OCI-LY1 (cell line): ENCODE results near the gene CREG2.

Source experiments
- EZH2 ChIP-seq: fragments of 200-600 bp; sonication (generic), shearing (Covaris generic); IDR thresholded peaks from 2 replicates; pipeline ENCODE4 v1.8.0; 2017; ENCODE audit warnings: borderline replicate concordance, mixed run types, mild to moderate bottlenecking, antibody characterized with exemption, low read length, moderate library complexity, mixed read lengths
- TF ChIP-seq, protein P1 (sequence below): fragments of 200-600 bp; sonication (generic), shearing (Covaris generic); IDR thresholded peaks from 2 replicates; pipeline ENCODE4 v1.5.1; 2017; ENCODE audit warnings: mild to moderate bottlenecking, antibody characterized with exemption, low read length, moderate library complexity, mixed read lengths

DNA sequence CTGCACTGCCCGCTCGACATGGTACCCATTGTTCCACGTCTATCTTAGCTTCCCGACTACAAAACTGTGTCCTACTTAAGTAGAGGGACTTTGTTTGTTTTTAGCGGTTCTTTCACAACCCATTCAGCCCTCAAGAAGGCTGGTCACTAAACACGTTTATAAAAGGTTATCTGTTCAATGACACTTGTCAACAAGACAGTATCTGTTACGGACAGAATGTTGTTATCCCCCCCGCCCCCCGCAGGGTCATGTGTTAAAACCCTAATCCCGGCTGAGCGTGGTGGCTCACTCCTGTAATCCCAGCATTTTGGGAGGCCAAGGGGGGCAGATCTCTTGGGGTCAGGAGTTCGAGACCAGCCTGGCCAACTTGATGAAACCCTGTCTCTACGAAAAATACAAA, 40.4 kb upstream of the CREG2 start:
- TF ChIP-seq, protein P1, sequence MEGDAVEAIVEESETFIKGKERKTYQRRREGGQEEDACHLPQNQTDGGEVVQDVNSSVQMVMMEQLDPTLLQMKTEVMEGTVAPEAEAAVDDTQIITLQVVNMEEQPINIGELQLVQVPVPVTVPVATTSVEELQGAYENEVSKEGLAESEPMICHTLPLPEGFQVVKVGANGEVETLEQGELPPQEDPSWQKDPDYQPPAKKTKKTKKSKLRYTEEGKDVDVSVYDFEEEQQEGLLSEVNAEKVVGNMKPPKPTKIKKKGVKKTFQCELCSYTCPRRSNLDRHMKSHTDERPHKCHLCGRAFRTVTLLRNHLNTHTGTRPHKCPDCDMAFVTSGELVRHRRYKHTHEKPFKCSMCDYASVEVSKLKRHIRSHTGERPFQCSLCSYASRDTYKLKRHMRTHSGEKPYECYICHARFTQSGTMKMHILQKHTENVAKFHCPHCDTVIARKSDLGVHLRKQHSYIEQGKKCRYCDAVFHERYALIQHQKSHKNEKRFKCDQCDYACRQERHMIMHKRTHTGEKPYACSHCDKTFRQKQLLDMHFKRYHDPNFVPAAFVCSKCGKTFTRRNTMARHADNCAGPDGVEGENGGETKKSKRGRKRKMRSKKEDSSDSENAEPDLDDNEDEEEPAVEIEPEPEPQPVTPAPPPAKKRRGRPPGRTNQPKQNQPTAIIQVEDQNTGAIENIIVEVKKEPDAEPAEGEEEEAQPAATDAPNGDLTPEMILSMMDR = no peak
- TF ChIP-seq EZH2 = no peak
